Coronary artery (tissue), 2 donors: ENCODE measurements around the gene ATP1B3.
"Not testable (repeated sequence)": the region's sequence is repeated elsewhere in the genome, so short reads cannot be mapped to it uniquely, and the experiment has no call there.

ENCODE experiments used
- DNase-seq: peaks from one replicate; pipeline ENCODE4 v3.0.0-alpha.2; 2017; ENCODE audit warnings: low spot score
- H3K27ac ChIP-seq, 2 donors: fragments of 200-600 bp; sonication (generic); one replicate each; pipeline ENCODE4 v1.5.1; 2016 to 2019
- H3K4me3 ChIP-seq: fragments of 200-600 bp; sonication (generic); 2 replicates; pipeline ENCODE4 v1.5.1; 2016; ENCODE audit warnings: mild to moderate bottlenecking, moderate library complexity
- TF ChIP-seq, protein P1 (sequence below): fragments of 200-600 bp; sonication (generic); IDR thresholded peaks from one replicate; pipeline ENCODE4 v1.5.1; 2019; ENCODE audit warnings: antibody characterized with exemption

The ATP1B3 gene

DNA sequence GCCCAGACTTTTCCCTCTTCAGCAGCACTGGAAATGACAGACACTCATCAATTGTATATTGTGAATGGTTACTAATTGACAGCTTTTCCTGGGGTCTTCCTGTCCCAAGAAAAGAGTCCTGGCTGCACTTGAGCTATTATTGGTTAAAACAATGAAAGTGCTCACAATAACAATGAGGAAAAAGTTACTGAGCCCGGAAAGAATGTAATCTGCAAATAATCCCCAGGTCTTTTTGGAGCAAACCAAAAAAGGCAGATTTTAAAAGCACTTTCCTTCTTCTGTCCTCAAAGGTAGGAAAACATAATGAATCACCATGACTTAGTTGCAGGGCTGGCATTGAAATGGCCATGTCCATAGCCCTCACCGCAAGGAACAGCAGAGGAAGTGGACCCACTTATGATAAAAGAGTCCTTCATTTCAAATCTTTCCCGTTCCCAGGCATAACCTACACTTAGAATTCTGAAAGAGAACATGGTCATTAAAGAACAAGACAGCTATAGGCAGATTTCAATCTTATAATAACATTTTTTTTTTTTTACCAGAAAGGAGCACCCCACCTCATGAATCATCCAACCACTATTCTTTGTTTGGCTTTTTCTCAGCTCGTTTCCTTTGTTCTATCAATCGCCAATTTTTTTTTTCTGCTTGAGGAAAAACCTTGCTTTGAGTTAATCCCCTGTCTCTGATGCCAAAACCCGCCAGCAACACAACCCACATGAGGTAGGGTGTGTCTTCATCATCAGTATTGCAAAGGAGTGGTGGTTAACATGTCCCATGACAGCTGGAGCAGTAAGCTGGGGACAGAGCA is 35.5 kb upstream of the ATP1B3 start:
- TF ChIP-seq, protein P1, sequence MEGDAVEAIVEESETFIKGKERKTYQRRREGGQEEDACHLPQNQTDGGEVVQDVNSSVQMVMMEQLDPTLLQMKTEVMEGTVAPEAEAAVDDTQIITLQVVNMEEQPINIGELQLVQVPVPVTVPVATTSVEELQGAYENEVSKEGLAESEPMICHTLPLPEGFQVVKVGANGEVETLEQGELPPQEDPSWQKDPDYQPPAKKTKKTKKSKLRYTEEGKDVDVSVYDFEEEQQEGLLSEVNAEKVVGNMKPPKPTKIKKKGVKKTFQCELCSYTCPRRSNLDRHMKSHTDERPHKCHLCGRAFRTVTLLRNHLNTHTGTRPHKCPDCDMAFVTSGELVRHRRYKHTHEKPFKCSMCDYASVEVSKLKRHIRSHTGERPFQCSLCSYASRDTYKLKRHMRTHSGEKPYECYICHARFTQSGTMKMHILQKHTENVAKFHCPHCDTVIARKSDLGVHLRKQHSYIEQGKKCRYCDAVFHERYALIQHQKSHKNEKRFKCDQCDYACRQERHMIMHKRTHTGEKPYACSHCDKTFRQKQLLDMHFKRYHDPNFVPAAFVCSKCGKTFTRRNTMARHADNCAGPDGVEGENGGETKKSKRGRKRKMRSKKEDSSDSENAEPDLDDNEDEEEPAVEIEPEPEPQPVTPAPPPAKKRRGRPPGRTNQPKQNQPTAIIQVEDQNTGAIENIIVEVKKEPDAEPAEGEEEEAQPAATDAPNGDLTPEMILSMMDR: no peak
- Histone ChIP-seq H3K4me3 (no peak overlapping the region), H3K27ac (peak overlapping the region in 1 of 2 donors; percentile 7)
- no peak for DNase-seq

DNA sequence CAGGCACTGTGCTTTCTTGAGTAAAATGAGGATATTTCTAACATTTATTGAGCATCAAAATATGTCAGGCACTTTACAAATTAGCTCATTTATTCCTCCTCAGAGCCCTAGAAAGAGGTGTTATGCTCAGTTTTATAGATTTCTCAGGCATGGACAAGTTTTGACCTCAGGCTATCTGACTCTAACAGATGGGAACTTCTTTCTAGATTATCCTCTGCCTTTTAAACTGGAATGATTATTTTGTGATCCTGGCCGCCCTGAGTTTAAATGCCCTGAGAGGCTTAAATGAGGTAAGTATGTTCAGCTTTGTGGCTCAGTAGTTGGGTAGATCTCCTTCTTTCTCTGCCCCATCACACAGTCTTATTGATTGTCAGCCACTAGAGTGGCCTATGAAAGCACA is 32.3 kb upstream of the ATP1B3 start:
- DNase-seq: no peak

DNA sequence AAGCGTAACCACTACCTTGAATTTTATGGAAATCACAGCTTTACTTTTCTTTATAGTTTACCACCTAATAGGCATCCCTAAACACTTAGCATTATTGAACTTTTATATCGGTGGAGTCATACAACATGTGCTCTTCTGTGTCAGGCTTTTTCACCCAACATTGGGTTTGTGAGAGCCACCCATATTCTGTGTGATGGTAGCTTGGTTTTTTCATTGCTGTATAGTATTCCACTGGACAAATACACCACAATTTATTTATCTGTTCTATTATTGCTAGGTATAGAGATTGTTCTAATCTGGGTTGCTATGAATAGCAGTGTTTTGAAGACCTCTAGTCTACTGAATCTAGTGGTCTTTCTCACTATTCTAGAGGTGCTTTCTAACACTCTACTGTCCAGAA is 31.6 kb upstream of the ATP1B3 start:
- Histone ChIP-seq H3K27ac (no peak overlapping the region), H3K4me3 (no peak overlapping the region)
- no peak for DNase-seq
- TF ChIP-seq, protein P1: no peak

More for the DNA sequence above, 32.3 kb upstream of the ATP1B3 start:
- Histone ChIP-seq H3K4me3 (no peak overlapping the region), H3K27ac (no peak overlapping the region)
- TF ChIP-seq, protein P1: no peak

DNA sequence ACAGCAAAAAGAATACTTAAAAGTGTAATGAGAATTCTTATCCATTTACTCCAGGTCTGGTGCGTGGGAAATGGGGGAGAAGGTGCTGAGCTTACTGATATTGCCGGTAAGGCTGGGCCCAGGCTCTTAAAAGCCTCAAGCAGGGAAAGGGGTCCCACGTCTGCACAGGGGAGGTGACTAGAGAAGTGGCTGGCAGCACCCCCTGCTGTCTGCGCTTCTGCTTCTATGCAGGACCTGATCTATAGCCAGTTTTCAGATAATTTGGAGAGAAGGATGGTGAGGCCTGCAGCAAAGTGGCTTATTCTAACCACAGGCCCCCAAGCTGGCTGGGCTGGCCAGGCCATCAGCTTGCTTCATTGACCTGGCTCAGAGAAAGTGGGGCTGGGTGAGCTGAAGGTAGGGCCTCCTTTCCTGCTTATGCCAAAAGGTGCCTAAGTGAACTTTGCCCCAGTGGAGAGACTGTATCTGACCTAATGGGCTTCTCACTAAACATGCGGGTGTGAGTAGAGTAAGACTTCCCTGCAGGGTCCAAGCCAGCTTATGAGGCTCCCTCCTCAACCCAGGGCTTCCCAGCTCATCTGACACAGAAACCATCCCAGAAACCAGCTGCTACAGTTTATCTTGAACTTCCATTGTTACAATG is 30.9 kb upstream of the ATP1B3 start:
- DNase-seq: no peak
- H3K4me3 ChIP-seq: no peak overlapping the region
- TF ChIP-seq, protein P1: no peak
- H3K27ac ChIP-seq: no peak overlapping the region

DNA sequence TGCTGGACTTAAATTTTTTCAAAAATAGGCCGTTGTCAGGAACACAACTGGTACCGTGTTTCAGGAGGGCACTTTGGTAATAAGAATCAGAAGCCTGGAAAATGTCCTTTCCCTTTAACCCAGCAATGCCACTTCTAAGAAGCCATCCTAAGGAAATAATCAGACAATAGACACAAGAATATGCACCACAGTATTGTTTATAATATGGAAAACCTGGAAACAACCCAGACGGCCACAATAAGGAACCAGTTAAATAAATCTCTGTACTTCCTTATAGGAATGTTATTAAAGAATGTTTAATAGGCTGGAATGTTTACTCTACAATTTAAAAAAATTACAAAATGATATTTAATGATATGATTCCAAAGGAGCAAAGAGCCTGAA is 30.4 kb upstream of the ATP1B3 start:
- TF ChIP-seq, protein P1: no peak
- Histone ChIP-seq H3K4me3 (no peak overlapping the region), H3K27ac (no peak overlapping the region)
- no peak for DNase-seq

DNA sequence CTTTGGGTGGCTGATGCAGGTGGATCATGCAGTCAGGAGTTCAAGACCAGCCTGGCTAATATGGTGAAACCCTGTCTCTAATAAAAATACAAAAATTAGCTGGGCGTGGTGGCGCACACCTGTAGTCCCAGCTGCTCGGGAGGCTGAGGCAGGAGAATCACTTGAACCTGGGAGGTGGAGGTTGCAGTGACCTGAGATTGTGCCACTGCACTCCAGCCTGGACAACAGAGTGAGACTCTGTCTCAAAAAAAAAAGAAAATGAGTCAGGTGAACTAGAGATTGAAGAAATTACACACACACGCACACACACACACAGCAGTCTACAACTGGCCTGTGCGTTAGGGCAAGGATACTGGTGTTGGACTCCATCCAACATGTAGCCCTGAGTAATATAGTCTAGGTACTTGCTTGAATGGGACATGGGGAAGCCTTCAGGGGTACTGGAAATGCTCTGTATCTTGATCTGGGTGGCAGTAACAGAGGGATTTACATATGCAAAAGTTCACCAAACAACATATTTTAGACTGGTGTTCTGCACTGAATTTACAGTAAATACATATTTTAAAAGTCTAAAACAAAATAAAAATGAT is 28.2 kb upstream of the ATP1B3 start:
- not testable (repeated sequence) for H3K4me3 ChIP-seq, DNase-seq, H3K27ac ChIP-seq

DNA sequence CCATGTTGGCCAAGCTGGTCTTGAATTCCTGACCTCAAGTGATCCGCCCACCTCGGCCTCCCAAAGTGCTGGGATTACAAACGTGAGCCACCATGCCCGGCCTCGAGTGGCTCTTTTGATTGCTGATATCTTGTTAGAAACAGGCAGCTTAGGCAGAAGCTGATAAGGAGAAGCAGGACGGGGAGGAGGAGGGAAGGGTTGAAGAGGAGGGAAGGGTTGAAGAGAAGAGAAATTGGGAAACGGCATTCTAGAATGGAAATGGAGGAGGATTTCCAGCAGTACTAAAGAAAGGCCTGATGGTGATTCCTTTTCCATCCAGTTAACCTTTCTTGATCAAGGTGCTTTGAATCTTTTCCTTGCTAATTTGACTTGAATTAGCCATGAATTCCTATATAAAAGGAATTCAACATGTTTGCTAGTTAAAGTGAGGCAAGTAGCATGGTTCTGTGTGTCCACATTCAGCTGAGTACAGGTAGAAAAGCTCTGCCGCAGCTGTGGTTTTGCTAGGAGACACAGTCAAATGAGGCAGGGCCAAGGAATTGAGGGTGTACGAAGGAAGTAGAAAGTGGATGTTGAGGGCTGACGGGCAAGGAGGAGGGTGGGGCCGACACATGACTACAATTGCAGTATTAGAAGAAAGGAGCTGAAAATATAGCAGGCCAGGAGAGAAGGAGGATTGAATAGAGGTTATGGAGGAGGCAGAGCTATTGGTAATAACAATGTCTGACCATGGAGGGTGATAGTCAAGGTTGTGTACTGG is 27.2 kb upstream of the ATP1B3 start:
- no peak overlapping the region for H3K27ac ChIP-seq
- TF ChIP-seq, protein P1: no peak
- H3K4me3 ChIP-seq: no peak overlapping the region
- DNase-seq: no peak
